GM23248 (cell line): ENCODE measurements around the gene COL28A1.

ENCODE experiments used
- EZH2 ChIP-seq: fragments of 200-600 bp; sonication (generic); IDR thresholded peaks from 2 replicates; pipeline ENCODE4 v1.6.1; 2018; ENCODE audit warnings: antibody characterized with exemption, mild to moderate bottlenecking; ENCODE audit not compliant: insufficient read depth, poor library complexity, severe bottlenecking
- EZH2phosphoT487 ChIP-seq: fragments of 200-600 bp; sonication (generic); IDR thresholded peaks from 2 replicates; pipeline ENCODE4 v1.6.1; 2018; ENCODE audit warnings: antibody characterized with exemption, moderate library complexity, mild to moderate bottlenecking, low read depth; ENCODE audit not compliant: insufficient read depth

DNA sequence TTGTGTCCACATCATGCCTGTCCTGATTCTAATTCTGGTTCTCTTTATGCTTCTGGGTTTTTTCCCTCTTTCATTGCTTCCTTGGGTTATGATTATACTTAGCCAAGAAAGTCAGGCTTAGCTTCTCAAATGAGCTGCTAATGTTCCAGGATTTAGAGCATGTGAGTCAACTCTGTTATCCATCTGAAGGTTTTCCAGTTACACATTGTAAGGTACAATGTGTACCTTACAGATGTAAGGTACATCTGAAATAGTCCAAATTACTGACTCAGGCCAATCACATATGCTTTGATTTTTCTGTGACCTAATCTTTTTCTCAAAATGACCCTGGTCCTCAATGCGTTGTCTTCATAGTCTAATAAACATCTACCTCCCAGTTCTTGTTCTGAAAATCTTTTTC, 17.7 kb upstream of the COL28A1 start:
- TF ChIP-seq EZH2 (no peak), EZH2phosphoT487 (no peak)
